ENCODE measurements around the gene NOPCHAP1. TPM values are rescaled to one million over a fixed set of nuclear protein-coding genes. Genes with fewer than 3 reads are reported as not detected.

Gene NOPCHAP1
- total RNA-seq, 1 experiment from 2014 or later: 11.6 TPM

DNA sequence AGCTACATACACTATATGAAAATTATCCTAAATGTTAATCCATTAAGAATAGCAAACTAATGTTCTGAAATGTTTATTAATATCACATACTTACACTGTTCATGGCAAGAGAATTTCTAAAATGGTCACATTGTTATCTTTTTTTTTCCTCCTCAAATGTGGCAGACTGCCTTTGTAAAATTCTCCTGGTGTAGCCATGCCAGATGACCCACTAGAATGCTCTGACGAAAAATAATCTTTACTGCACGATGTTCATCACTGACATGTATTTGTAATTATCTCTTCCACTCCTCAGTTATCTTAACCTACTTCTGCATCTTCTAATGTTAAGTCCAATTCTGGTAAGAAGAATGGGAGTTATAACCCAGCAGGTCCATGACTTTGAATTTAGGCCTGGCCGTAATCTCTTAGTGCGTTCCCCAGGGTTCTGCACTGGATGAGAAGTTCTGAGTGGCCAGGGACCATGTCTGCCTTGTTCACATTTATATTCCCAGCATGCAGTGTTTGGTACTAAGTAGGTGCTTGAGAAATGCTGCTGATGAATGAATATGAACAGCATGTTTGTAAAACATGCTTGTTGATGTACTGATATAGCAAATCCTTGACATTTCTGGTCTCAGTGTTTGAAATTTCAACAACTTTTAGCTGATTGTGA is 46.7 kb downstream of the NOPCHAP1 start:
- no peak for DNase-seq
- no peaks in the 10 kb centered on the region for H3K79me2 ChIP-seq (ENCODE audit: low read length)
- no peaks in the 10 kb centered on the region for H3K9me2 ChIP-seq (replicated peaks; ENCODE audit: insufficient read depth, low read length)
- no peaks in the 10 kb centered on the region for H3K9me3 ChIP-seq (ENCODE audit: low read length)
- no peaks in the 10 kb centered on the region for H4K20me1 ChIP-seq (ENCODE audit: insufficient read depth, low read depth, low read length)
- H3K27me3 ChIP-seq (ENCODE audit: low read length): no peaks in the 10 kb centered on the region
- H3K4me1 ChIP-seq (ENCODE audit: low read length): peaks cover 11% of the 10 kb centered on the region
- no peak overlapping the region for H3K4me3 ChIP-seq (ENCODE audit: low read length)
- H3K36me3 ChIP-seq (ENCODE audit: insufficient read depth, low read length): no peaks in the 10 kb centered on the region
- no peak overlapping the region for H3K9ac ChIP-seq (ENCODE audit: low read length)
- no peak overlapping the region for H3K27ac ChIP-seq (ENCODE audit: low read length)
- H3K4me2 ChIP-seq (ENCODE audit: low read depth, low read length, poor library complexity, severe bottlenecking): no peak overlapping the region
- no peak overlapping the region for H2AFZ ChIP-seq (ENCODE audit: low read length)

DNA sequence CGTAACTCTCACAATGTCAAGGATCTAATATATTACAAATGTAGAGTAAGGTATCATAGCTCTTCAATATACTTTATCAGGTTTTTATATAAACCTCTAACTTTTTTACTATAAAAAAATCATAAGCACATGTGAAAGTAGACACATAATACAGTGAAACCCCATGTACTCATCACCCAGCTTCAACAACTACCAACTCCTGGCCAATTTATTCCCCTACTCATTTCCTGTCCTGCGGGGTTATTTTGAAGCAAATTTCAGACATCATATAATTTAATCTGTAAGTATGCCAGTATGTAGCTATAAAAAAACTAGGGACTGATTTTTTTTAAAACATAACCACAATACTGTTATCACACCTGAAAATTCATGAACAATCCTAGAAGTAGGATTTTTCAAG is 47.7 kb downstream of the NOPCHAP1 start:
- Histone ChIP-seq H3K4me2 (ENCODE audit: low read depth, low read length, poor library complexity, severe bottlenecking) (no peak overlapping the region), H3K9me3 (ENCODE audit: low read length) (no peaks in the 10 kb centered on the region), H3K4me1 (ENCODE audit: low read length) (peaks cover 11% of the 10 kb centered on the region), H4K20me1 (ENCODE audit: insufficient read depth, low read depth, low read length) (no peaks in the 10 kb centered on the region), H3K27ac (ENCODE audit: low read length) (no peak overlapping the region), H3K9ac (ENCODE audit: low read length) (no peak overlapping the region), H3K79me2 (ENCODE audit: low read length) (no peaks in the 10 kb centered on the region), H3K4me3 (ENCODE audit: low read length) (no peak overlapping the region), H3K9me2 (replicated peaks; ENCODE audit: insufficient read depth, low read length) (no peaks in the 10 kb centered on the region), H3K27me3 (ENCODE audit: low read length) (no peaks in the 10 kb centered on the region), H2AFZ (ENCODE audit: low read length) (no peak overlapping the region), H3K36me3 (ENCODE audit: insufficient read depth, low read length) (no peaks in the 10 kb centered on the region)
- no peak for DNase-seq

Other genes starting within 250 kb of the NOPCHAP1 start
- 0.72 and 2.1 TPM in 2 replicates for gene SLC41A2, start 28.0 kb upstream of the NOPCHAP1 start, total RNA-seq (2014; rRNA removed; shearing (Covaris generic); ENCODE audit: low replicate concordance)
- gene ALDH1L2, start 98.1 kb downstream of the NOPCHAP1 start, total RNA-seq (2014; rRNA removed; shearing (Covaris generic); ENCODE audit: low replicate concordance): not detected in 2 replicates
- gene WASHC4, start 121.4 kb downstream of the NOPCHAP1 start, total RNA-seq (2014; rRNA removed; shearing (Covaris generic); ENCODE audit: low replicate concordance): 67.1 and 93.0 TPM in 2 replicates
- gene APPL2, start 249.9 kb downstream of the NOPCHAP1 start, total RNA-seq (2014; rRNA removed; shearing (Covaris generic); ENCODE audit: low replicate concordance): 20.4 and 44.1 TPM in 2 replicates